ENCODE data around the gene NYAP2.

DNA sequence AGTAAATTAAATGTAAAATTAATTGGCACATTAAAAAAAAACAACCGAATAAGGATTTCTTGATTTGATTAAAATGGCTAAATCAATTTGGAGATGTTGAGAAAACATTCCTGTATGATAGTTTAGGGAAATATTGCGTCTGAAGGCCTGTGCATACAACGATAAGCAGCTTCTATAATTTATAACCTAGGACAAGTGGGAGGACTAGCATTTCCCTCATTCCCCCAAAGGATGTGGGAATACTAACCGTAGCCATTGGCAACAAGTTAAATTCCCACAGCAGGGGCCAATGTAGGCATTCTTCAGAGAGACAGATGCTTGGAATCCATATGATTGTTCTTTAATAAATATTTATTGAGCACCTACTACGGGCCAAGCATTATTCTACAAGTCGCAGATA, 134.5 kb downstream of the NYAP2 start:
- TF ChIP-seq POLR2A (IDR thresholded peaks at IDR 0.05) = no peak
- TF ChIP-seq, protein P1, sequence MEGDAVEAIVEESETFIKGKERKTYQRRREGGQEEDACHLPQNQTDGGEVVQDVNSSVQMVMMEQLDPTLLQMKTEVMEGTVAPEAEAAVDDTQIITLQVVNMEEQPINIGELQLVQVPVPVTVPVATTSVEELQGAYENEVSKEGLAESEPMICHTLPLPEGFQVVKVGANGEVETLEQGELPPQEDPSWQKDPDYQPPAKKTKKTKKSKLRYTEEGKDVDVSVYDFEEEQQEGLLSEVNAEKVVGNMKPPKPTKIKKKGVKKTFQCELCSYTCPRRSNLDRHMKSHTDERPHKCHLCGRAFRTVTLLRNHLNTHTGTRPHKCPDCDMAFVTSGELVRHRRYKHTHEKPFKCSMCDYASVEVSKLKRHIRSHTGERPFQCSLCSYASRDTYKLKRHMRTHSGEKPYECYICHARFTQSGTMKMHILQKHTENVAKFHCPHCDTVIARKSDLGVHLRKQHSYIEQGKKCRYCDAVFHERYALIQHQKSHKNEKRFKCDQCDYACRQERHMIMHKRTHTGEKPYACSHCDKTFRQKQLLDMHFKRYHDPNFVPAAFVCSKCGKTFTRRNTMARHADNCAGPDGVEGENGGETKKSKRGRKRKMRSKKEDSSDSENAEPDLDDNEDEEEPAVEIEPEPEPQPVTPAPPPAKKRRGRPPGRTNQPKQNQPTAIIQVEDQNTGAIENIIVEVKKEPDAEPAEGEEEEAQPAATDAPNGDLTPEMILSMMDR (IDR thresholded peaks at IDR 0.05) = no peak

Data from Peyer's patch (tissue), 4 donors.